Activated CD4-positive, alpha-beta T cell treated with anti-CD3 and anti-CD28 coated beads, Interleukin-2, amount 10 ng/mL, durations not matched to agents 24 days and 14 days (primary cell): ENCODE data around the gene FSTL4. TPM values are rescaled to one million over a fixed set of nuclear protein-coding genes. Genes with fewer than 3 reads are reported as not detected.

ENCODE experiments used
- DNase-seq: peaks from one replicate; pipeline ENCODE4 v3.0.0; 2022
- H3K27ac Mint-ChIP-seq: one replicate; pipeline ENCODE4 v1.8.0; 2022; ENCODE audit warnings: mild to moderate bottlenecking, mixed read lengths
- H3K27me3 Mint-ChIP-seq: one replicate; pipeline ENCODE4 v1.8.0; 2022; ENCODE audit warnings: mixed read lengths
- H3K36me3 Mint-ChIP-seq: one replicate; pipeline ENCODE4 v1.8.0; 2022; ENCODE audit warnings: low read depth, mild to moderate bottlenecking, mixed read lengths
- H3K4me1 Mint-ChIP-seq: one replicate; pipeline ENCODE4 v1.8.0; 2021; ENCODE audit warnings: mixed read lengths
- H3K4me3 Mint-ChIP-seq: one replicate; pipeline ENCODE4 v1.8.0; 2022; ENCODE audit warnings: mild to moderate bottlenecking, moderate library complexity, mixed read lengths
- H3K9me3 Mint-ChIP-seq: one replicate; pipeline ENCODE4 v1.8.0; 2021; ENCODE audit warnings: mixed read lengths
- intact Hi-C: fragments of 100-400 bp; cut with micrococcal nuclease; formaldehyde crosslinking; loops from one replicate; pipeline ENCODE4 v1.15.1; 2023
- total RNA-seq: library from RNA; stranded (reverse); gene quantifications from 2 replicates; pipeline ENCODE4 v1.2.3, GENCODE V29; 2022

Gene FSTL4
- total RNA-seq, 1 donor from 2014 or later: 0.42 TPM

GRCh38 chr5:133334796-133335639 is 277.3 kb downstream of the FSTL4 start:
- no peak overlapping the region for H3K4me3 Mint-ChIP-seq
- no peaks in the 10 kb centered on the region for H3K36me3 Mint-ChIP-seq
- H3K27ac Mint-ChIP-seq: no peak overlapping the region
- no peak for DNase-seq
- no peaks in the 10 kb centered on the region for H3K27me3 Mint-ChIP-seq
- no peaks in the 10 kb centered on the region for H3K9me3 Mint-ChIP-seq
- H3K4me1 Mint-ChIP-seq: peaks cover 16% of the 10 kb centered on the region
- intact Hi-C loops: no loop called here

GRCh38 chr5:133333326-133334150 is 278.8 kb downstream of the FSTL4 start:
- H3K27ac Mint-ChIP-seq: no peak overlapping the region
- intact Hi-C loops: no loop called here
- DNase-seq: no peak

GRCh38 chr5:133332439-133333024 is 279.8 kb downstream of the FSTL4 start:
- no peak for DNase-seq
- H3K36me3 Mint-ChIP-seq: no peaks in the 10 kb centered on the region
- peaks cover 16% of the 10 kb centered on the region for H3K4me1 Mint-ChIP-seq
- H3K4me3 Mint-ChIP-seq: no peak overlapping the region
- peak overlapping the region; percentile 74 for H3K27ac Mint-ChIP-seq
- no peaks in the 10 kb centered on the region for H3K9me3 Mint-ChIP-seq
- H3K27me3 Mint-ChIP-seq: no peaks in the 10 kb centered on the region
- intact Hi-C loops: no loop called here

More at GRCh38 chr5:133333326-133334150, 278.8 kb downstream of the FSTL4 start:
- peaks cover 16% of the 10 kb centered on the region for H3K4me1 Mint-ChIP-seq
- no peaks in the 10 kb centered on the region for H3K9me3 Mint-ChIP-seq
- H3K4me3 Mint-ChIP-seq: no peak overlapping the region
- no peaks in the 10 kb centered on the region for H3K36me3 Mint-ChIP-seq
- H3K27me3 Mint-ChIP-seq: no peaks in the 10 kb centered on the region

- peaks cover 16% of the 10 kb centered on the region for H3K4me1 Mint-ChIP-seq
- no peaks in the 10 kb centered on the region for H3K9me3 Mint-ChIP-seq
Observed at GRCh38 chr5:133331941-133332340, 280.4 kb downstream of the FSTL4 start.

GRCh38 chr5:133330956-133331355 is 281.4 kb downstream of the FSTL4 start:
- DNase-seq: no peak
- Mint-ChIP-seq H3K9me3 (no peaks in the 10 kb centered on the region), H3K4me3 (no peak overlapping the region)

More at GRCh38 chr5:133331941-133332340, 280.4 kb downstream of the FSTL4 start:
- DNase-seq: no peak
- Mint-ChIP-seq H3K36me3 (no peaks in the 10 kb centered on the region), H3K27ac (peak overlapping the region; percentile 47), H3K27me3 (no peaks in the 10 kb centered on the region), H3K4me3 (peak overlapping the region; percentile 15)
- intact Hi-C loops: no loop called here

GRCh38 chr5:133328800-133329199 is 283.5 kb downstream of the FSTL4 start:
- H3K4me3 Mint-ChIP-seq: no peak overlapping the region
- H3K9me3 Mint-ChIP-seq: no peaks in the 10 kb centered on the region
- intact Hi-C loops: no loop called here
- no peaks in the 10 kb centered on the region for H3K27me3 Mint-ChIP-seq
- H3K27ac Mint-ChIP-seq: no peak overlapping the region
- peaks cover 8% of the 10 kb centered on the region for H3K4me1 Mint-ChIP-seq
- H3K36me3 Mint-ChIP-seq: no peaks in the 10 kb centered on the region
- no peak for DNase-seq

More at GRCh38 chr5:133330956-133331355, 281.4 kb downstream of the FSTL4 start:
- Mint-ChIP-seq H3K27me3 (no peaks in the 10 kb centered on the region), H3K36me3 (no peaks in the 10 kb centered on the region), H3K4me1 (peaks cover 11% of the 10 kb centered on the region), H3K27ac (no peak overlapping the region)
- intact Hi-C loops: no loop called here

GRCh38 chr5:133327946-133328401 is 284.4 kb downstream of the FSTL4 start:
- no peak for DNase-seq
- Mint-ChIP-seq H3K27me3 (no peaks in the 10 kb centered on the region), H3K9me3 (no peaks in the 10 kb centered on the region), H3K4me3 (no peak overlapping the region), H3K4me1 (peaks cover 8% of the 10 kb centered on the region), H3K27ac (no peak overlapping the region), H3K36me3 (no peaks in the 10 kb centered on the region)
- intact Hi-C loops: no loop called here

- no peaks in the 10 kb centered on the region for H3K36me3 Mint-ChIP-seq
- no peaks in the 10 kb centered on the region for H3K27me3 Mint-ChIP-seq
- DNase-seq: no peak
- H3K9me3 Mint-ChIP-seq: no peaks in the 10 kb centered on the region
- peaks cover 9% of the 10 kb centered on the region for H3K4me1 Mint-ChIP-seq
- intact Hi-C loops: no loop called here
- no peak overlapping the region for H3K4me3 Mint-ChIP-seq
- no peak overlapping the region for H3K27ac Mint-ChIP-seq
Observed at GRCh38 chr5:133326361-133326760, 286.0 kb downstream of the FSTL4 start.

- no peaks in the 10 kb centered on the region for H3K9me3 Mint-ChIP-seq
- H3K27ac Mint-ChIP-seq: no peak overlapping the region
- H3K4me3 Mint-ChIP-seq: no peak overlapping the region
- H3K36me3 Mint-ChIP-seq: no peaks in the 10 kb centered on the region
- intact Hi-C loops: no loop called here
- no peaks in the 10 kb centered on the region for H3K27me3 Mint-ChIP-seq
- peaks cover 13% of the 10 kb centered on the region for H3K4me1 Mint-ChIP-seq
- no peak for DNase-seq
Observed at GRCh38 chr5:133325864-133326263, 286.5 kb downstream of the FSTL4 start.

GRCh38 chr5:133324926-133325325 is 287.4 kb downstream of the FSTL4 start:
- no peak overlapping the region for H3K4me3 Mint-ChIP-seq
- H3K27ac Mint-ChIP-seq: no peak overlapping the region
- peaks cover 13% of the 10 kb centered on the region for H3K4me1 Mint-ChIP-seq
- intact Hi-C loops: no loop called here
- H3K27me3 Mint-ChIP-seq: no peaks in the 10 kb centered on the region
- no peaks in the 10 kb centered on the region for H3K9me3 Mint-ChIP-seq
- no peak for DNase-seq
- H3K36me3 Mint-ChIP-seq: no peaks in the 10 kb centered on the region

GRCh38 chr5:133323494-133324457 is 288.6 kb downstream of the FSTL4 start:
- intact Hi-C loops: no loop called here
- Mint-ChIP-seq H3K4me3 (no peak overlapping the region), H3K27me3 (no peaks in the 10 kb centered on the region), H3K4me1 (peaks cover 13% of the 10 kb centered on the region), H3K27ac (peak overlapping the region; percentile 6), H3K36me3 (no peaks in the 10 kb centered on the region), H3K9me3 (no peaks in the 10 kb centered on the region)
- DNase-seq: no peak

GRCh38 chr5:133322743-133323142 is 289.6 kb downstream of the FSTL4 start:
- intact Hi-C loops: no loop called here
- H3K36me3 Mint-ChIP-seq: no peaks in the 10 kb centered on the region
- H3K27ac Mint-ChIP-seq: peak overlapping the region; percentile 77
- H3K27me3 Mint-ChIP-seq: no peaks in the 10 kb centered on the region
- H3K4me3 Mint-ChIP-seq: no peak overlapping the region
- no peaks in the 10 kb centered on the region for H3K9me3 Mint-ChIP-seq
- no peak for DNase-seq
- peaks cover 13% of the 10 kb centered on the region for H3K4me1 Mint-ChIP-seq

GRCh38 chr5:133321833-133322420 is 290.4 kb downstream of the FSTL4 start:
- intact Hi-C loops: no loop called here
- Mint-ChIP-seq H3K4me3 (no peak overlapping the region), H3K27me3 (no peaks in the 10 kb centered on the region), H3K4me1 (peaks cover 13% of the 10 kb centered on the region), H3K9me3 (no peaks in the 10 kb centered on the region), H3K27ac (peak overlapping the region; percentile 77), H3K36me3 (no peaks in the 10 kb centered on the region)
- DNase-seq: peak; percentile 76
